Lower leg skin (tissue), 4 donors: ENCODE results near the gene ANAPC10. TPM values are rescaled to one million over a fixed set of nuclear protein-coding genes. Genes with fewer than 3 reads are reported as not detected.

Experiments used
- DNase-seq, 2 donors: peaks; one replicate each; pipeline ENCODE4 v3.0.0-alpha.2; 2019; ENCODE audit warnings: low spot score in 2 of 2
- H3K4me3 ChIP-seq: fragments of 200-600 bp; sonication (generic); 2 replicates; pipeline ENCODE4 v1.5.1; 2017; ENCODE audit warnings: mild to moderate bottlenecking, low read depth; ENCODE audit not compliant: poor library complexity, severe bottlenecking
- POLR2A ChIP-seq, 2 donors: fragments of 450-650 bp; IDR thresholded peaks; one replicate each; pipeline ENCODE4 v1.6.1; 2016 to 2017; ENCODE audit warnings: antibody characterized with exemption in 2 of 2, mild to moderate bottlenecking in 1 of 2, moderate library complexity in 1 of 2
- WGBS, 2 donors: methylation state at CpG; one replicate each; pipeline ENCODE4 v1.1.5; 2018; 5-methylcytosine and 5-hydroxymethylcytosine counted together
- intact Hi-C: fragments of 100-400 bp; cut with DNase I; formaldehyde crosslinking; loops from one replicate; pipeline ENCODE4 v1.15.0; 2023; ENCODE audit warnings: low total_unique reads
- total RNA-seq, 4 donors: library from RNA; depleted of rRNA; stranded (reverse); fragments of >200 nt; gene quantifications; one replicate each; pipeline ENCODE4 v1.1.0, GENCODE V29; 2016
- TF ChIP-seq, protein P1 (sequence below), 3 donors: fragments of 450-650 bp; IDR thresholded peaks; one replicate each; pipeline ENCODE4 v1.5.1; 2016; ENCODE audit warnings: antibody characterized with exemption in 3 of 3, mild to moderate bottlenecking in 3 of 3, moderate library complexity in 2 of 3

Gene ANAPC10
- total RNA-seq, 4 donors from 2014 or later: 18.4 to 26.4 (median 20.2) TPM

DNA sequence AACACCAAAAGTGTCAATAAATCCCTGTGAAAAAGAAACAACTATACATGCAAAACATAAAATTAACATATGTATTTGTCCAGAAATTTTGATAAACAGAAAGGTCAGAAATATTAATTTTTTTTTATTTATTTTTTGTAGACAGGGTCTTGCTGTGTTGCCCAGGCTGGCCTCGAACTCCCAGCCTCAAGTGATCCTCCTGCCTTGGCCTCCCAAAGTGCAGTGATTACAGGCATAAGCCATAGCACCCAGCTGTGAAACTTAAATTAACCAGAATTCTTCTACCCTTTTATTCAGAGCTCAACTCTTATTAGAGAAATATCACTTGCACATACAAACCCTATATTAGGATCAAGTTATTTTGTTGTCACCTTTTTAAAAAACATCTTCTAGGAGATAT lies 16.2 kb downstream of the ANAPC10 start:
- no peak overlapping the region for H3K4me3 ChIP-seq
- intact Hi-C loops: no loop called here
- 95 to 97% methylated on average over 1 of the region's 1 CpG for WGBS, 2 donors
- DNase-seq: no peak
- TF ChIP-seq, protein P1, sequence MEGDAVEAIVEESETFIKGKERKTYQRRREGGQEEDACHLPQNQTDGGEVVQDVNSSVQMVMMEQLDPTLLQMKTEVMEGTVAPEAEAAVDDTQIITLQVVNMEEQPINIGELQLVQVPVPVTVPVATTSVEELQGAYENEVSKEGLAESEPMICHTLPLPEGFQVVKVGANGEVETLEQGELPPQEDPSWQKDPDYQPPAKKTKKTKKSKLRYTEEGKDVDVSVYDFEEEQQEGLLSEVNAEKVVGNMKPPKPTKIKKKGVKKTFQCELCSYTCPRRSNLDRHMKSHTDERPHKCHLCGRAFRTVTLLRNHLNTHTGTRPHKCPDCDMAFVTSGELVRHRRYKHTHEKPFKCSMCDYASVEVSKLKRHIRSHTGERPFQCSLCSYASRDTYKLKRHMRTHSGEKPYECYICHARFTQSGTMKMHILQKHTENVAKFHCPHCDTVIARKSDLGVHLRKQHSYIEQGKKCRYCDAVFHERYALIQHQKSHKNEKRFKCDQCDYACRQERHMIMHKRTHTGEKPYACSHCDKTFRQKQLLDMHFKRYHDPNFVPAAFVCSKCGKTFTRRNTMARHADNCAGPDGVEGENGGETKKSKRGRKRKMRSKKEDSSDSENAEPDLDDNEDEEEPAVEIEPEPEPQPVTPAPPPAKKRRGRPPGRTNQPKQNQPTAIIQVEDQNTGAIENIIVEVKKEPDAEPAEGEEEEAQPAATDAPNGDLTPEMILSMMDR (IDR thresholded peaks at IDR 0.05): no peak
- TF ChIP-seq POLR2A (IDR thresholded peaks at IDR 0.05): no peak

DNA sequence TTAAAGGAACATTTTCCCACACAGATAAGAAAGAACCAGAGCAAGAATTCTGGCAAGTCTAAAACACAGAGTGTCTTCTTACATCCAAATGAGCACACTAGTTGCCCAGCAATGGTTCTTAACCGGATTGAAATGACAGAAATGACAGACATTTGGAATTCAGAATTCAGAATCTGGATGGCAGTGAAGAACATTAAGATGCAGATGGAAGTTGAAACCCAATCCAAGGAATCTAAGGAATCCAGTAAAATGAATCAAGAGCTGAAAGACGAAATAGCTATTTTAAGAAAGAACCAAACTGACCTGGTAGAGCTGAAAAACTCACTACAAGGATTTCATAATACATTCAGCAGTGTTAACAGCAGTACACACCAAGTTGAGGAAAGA lies 21.5 kb downstream of the ANAPC10 start:
- WGBS, 2 donors: 81 to 85% methylated on average over 2 of the region's 2 CpGs
- H3K4me3 ChIP-seq: no peak overlapping the region
- TF ChIP-seq, protein P1 (IDR thresholded peaks at IDR 0.05): no peak
- no peak for TF ChIP-seq POLR2A (IDR thresholded peaks at IDR 0.05)
- DNase-seq: no peak
- intact Hi-C loops: no loop called here

DNA sequence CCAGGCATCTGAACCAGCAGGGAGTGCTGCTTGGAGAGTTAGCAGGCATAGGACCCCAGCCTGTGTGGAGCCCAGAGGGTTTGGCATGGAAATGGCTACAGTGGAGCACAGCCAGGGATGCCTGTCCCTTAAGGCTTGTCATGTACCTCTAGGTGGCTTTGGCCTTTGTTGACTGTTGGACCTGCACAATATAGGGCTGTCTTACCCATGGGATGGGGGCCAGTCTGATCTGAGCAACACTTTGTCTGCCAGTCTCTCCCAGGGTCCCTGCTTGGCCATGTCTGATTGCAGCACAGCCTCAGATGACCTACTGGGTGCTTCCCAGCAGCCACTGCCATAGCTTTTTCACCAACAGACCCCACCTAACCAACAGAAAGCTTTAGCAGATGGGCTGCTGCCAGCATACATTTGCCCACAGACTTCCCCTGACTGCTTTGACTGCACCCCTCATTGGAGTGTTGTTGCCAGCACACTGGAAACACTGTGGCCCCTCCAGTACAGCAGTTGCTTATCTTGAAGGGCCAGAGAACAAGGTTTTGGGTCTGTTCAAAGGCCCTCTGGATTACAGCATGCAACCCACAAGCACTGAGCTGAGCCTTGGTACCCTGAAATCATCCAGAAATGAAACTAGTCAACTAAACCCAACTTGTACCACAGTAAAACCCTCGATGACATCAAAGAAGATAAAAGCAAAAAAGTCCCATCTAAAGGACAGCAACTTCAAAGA lies 22.1 kb downstream of the ANAPC10 start:
- 86 to 93% methylated on average over 1 of the region's 1 CpG for WGBS, 2 donors
- no peak for DNase-seq
- TF ChIP-seq, protein P1 (IDR thresholded peaks at IDR 0.05): no peak
- TF ChIP-seq POLR2A (IDR thresholded peaks at IDR 0.05): no peak
- intact Hi-C loops: no loop called here
- H3K4me3 ChIP-seq: no peak overlapping the region

DNA sequence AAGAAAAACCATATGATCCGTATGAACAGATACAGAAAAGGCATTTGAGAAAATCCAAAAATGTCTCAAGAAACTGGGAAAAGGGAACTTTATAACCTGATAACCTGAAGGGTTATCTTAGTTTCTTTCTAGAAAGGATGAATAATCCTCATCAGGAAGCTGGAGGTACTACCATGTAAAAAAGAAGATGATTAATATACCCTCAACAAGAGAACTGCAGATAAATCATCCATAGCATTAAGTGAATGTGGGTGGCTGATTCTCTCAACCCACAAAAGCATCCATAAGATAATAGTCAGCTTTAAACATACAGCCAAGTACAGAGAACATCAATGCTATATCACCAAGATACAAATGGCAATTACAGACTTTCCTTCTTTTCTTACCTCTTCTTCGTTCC lies 26.4 kb downstream of the ANAPC10 start:
- TF ChIP-seq POLR2A (IDR thresholded peaks at IDR 0.05): no peak
- TF ChIP-seq, protein P1 (IDR thresholded peaks at IDR 0.05): no peak
- intact Hi-C loops: no loop called here
- 98 to 100% methylated on average over 2 of the region's 2 CpGs for WGBS, 2 donors
- no peak for DNase-seq
- H3K4me3 ChIP-seq: no peak overlapping the region

DNA sequence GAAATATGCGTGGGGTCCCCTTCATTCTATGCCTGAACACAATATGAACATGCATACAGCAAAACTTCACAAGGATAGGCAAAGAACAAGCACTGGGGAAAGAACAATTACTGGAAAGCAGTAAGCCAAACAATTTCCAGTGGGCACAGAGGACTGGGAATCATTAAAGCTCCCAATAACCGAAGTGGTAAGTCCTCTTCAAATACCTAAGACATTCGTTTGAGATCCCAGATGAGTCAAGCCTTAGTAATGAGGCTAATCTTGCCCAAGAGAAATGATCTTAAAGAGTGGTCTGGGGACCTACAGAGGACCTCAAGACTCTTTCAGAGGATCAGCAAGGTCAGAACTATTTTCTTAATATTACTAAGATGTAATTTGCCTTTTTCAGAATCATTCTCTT lies 28.6 kb downstream of the ANAPC10 start:
- no peak for DNase-seq
- WGBS, 2 donors: 79 to 83% methylated on average over 3 of the region's 3 CpGs
- intact Hi-C loops: no loop called here
- H3K4me3 ChIP-seq: no peak overlapping the region
- no peak for TF ChIP-seq POLR2A (IDR thresholded peaks at IDR 0.05)
- TF ChIP-seq, protein P1 (IDR thresholded peaks at IDR 0.05): no peak

DNA sequence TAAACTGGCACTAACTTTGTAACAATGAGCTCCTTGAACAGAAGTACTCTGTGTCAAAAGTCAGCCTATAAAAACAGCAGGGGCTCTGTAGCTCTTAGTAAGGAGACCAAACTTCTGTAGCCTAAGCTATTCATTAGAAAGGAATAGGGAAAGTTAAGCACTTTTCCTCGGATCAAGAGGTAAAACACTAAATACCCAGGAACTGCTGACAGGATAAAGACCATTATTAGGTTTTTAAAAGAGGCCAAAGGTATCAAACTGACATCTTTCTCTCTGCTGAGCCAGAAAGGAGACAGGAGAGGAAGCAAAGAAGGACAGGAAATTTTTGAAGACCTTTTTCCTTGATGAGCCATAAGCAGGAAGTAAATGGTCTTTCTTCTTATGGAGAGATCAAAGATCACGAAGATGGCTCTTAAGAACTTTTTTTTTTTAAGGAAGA lies 31.9 kb downstream of the ANAPC10 start:
- TF ChIP-seq POLR2A (IDR thresholded peaks at IDR 0.05): no peak
- TF ChIP-seq, protein P1 (IDR thresholded peaks at IDR 0.05): no peak
- intact Hi-C loops: no loop called here
- 61 to 66% methylated on average over 2 of the region's 2 CpGs for WGBS, 2 donors
- no peak for DNase-seq
- no peak overlapping the region for H3K4me3 ChIP-seq
